Measurements from ENCODE around the gene MIA3.
"Not testable (repeated sequence)": the region's sequence is repeated elsewhere in the genome, so short reads cannot be mapped to it uniquely, and the experiment has no call there.

Gene MIA3

DNA sequence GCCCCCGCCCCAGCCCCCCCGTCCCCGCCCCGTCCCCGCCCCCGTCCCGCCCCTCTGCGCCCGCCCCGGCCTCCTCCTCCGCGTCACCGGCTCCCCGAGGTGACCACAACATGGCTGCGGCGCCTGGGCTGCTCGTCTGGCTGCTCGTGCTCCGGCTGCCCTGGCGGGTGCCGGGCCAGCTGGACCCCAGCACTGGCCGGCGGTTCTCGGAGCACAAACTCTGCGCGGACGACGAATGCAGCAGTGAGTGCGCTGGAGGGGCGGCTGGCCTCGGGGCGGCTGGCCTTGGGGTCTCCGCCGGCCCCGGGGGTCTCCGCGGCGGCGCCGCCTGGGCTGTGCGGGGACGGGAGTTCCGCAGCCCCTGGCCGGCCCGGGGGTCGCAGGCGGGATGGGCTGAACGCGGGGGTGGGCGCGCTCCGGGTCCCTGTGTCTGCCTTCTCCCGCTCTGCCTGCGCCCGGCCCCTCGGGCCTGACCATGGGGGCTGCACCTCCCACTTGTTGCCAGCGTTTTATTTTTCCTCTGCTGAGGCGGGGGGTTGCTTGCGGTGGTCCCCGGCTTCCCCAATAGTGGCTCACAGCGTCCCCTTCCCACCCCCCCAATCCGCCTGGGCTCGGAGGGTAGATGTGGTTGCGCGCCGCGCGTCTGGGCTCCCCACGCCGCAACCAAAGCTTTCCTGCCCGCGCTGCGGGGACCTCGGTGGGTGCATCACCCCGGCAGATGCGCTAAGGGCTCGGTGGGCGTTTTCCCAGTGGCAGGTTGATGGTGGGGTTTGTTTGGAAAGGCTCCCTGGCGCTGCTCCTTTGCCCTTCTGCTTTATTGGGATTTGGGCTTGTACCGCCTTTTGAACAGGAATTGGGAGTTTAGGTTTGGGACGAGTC lies at the start of gene MIA3:
Gene MIA3, plus strand, starts transcription at position 97 of the 879 bp plus-strand sequence. Its CDS starts 14 bp downstream, at position 111.
- DNase-seq (ENCODE audit: low spot score), result peak; percentile 78

- DNase-seq (ENCODE audit: low spot score), result no peak
These were observed 47.1 kb upstream of the MIA3 start for GRCh38 chr1:222570837-222571236.

- no peak for DNase-seq (ENCODE audit: low spot score)
These were observed 38.6 kb upstream of the MIA3 start for GRCh38 chr1:222579316-222579715.

DNA sequence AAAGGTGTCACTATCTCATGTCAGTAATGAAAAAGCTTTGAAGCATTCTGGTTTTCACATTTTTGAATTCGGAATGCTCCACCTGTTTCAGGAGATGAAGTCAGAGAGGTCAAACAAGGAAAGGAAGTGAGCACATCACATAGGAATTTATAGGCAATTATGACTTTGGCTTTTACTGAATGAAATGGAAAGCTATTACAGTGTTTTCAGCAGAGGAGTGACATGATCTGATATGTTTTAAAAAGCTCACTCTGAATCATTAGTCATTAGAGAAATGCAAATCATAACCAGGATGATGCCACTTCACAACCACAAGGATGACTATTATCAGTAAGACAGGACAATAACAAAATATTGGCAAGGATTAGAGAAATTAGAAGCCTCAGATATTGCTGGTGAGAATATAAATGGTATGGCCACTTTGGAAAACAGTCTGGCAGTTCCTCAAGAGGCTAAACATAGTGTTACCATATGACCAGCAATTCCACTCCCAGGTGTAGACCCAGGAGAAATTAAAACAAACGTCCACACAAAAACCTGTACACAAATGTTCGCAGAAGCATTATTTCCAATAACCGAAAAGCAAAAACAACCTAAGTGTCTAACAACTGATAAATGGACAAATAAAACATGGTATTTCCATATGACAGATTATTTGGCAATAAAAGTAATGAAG lies 35.7 kb upstream of the MIA3 start:
- no peak for DNase-seq (ENCODE audit: low spot score)

- no peak for DNase-seq (ENCODE audit: low spot score)
These were observed 34.8 kb upstream of the MIA3 start for GRCh38 chr1:222583079-222583478.

- DNase-seq (ENCODE audit: low spot score), result no peak
These were observed 31.1 kb upstream of the MIA3 start for GRCh38 chr1:222586842-222587241.

DNA sequence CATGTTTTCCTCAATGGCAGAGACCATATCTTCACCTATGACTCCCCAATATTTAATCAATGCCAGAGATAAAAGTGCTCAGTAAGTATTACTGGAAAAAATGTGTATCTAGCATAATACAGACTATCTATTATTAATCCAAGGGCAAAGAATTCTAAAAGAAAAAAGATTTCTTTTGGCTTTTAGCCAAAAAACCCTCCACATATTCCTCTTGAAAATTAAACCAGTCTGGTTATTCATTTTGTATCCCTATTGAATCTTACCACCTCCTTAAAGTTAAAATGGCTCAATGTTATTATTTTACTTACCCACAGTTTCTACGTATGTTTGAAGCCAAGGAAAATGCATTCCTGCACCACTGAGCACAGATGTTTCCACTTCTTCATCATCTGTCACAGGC lies 29.8 kb upstream of the MIA3 start:
- DNase-seq (ENCODE audit: low spot score), result no peak

DNA sequence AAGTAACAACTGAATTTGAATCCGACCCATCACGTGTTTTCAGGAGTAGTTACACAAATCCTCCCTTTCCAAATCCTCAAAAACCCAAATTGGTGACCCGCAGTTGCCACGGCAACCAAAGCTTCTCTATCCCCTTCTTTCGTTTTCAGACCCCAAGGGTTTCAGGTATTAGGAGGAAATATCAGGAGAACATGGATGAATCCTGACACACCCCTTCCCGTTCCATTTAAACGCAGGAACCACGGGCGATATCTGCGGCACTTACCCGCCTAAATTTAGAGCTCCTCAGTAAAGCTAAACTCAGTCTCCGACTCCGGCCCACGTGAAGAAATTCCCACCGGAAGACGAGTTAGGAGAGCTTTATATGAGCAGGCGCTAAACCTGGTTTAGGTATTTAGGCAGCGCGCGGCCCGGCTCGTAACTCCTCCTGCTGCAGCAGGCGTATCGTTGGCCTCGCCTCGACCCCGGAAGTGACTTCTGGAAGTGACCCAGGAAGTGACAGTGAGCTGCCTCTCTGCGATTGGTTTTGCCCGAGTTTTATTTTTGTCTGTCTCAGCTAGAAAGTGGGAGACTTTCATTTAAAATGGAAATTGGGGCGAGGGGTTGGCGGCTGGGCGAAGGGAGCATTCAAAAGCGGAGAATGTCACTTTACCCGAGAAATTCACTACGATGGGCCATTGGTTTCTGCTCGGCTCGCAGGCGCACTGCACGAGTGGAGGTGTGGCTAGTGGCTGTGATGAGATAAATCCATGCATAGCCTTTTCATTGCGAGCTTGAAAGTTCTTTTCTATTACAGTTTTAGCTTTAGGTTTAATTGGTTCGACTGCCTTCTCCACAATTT lies 28.2 kb upstream of the MIA3 start, which contains the start of gene TAF1A:
Gene TAF1A, minus strand, starts transcription at position 472 of the 841 bp plus-strand sequence.
- peak; percentile 60 for DNase-seq (ENCODE audit: low spot score)

GRCh38 chr1:222592171-222592570 lies 25.7 kb upstream of the MIA3 start:
- DNase-seq (ENCODE audit: low spot score), result no peak

DNA sequence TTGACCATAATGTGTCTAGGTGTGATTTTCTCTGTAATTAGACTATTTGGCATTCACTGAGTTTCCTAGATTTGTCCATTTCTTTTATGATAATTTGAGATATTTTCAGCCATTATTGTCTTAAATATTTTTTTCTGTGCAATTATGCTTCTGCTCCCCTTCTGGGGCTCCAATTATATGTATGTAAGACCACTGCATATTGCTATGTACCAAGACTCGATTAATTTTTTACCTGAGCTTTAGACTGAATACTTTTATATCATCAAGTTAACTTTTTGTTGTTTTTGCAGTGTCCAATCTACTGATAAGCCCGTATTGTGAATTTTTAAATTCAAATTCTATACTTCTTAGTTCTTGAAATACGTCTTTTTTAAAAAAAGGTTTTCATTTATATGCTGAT lies 23.1 kb upstream of the MIA3 start:
- no peak for DNase-seq (ENCODE audit: low spot score)

GRCh38 chr1:222596696-222597095 lies 21.2 kb upstream of the MIA3 start:
- no peak for DNase-seq (ENCODE audit: low spot score)

GRCh38 chr1:222600281-222600680 lies 17.6 kb upstream of the MIA3 start:
- no peak for DNase-seq (ENCODE audit: low spot score)

DNA sequence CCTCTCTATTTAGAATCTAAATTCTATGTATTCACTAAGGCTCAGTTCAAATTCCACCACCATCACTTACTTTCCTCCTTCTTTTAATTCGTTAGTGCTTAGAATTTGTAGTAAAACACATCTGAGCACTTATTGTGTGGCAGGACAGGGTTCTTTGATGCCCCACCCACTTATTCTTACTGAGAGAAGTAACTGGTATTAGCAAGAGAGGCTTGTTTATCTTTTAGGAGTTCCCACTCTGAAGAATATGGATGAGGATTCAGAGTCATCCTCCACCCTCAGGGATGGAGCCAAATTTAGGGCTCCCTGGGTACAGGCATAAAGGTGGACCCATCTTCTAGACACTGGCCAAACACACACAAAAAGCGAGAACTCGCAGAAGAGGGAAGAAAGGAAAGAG lies 16.6 kb upstream of the MIA3 start:
- DNase-seq (ENCODE audit: low spot score), result no peak

- DNase-seq (ENCODE audit: low spot score), result no peak
These were observed 11.1 kb upstream of the MIA3 start for GRCh38 chr1:222606757-222607156.

GRCh38 chr1:222609111-222609510 lies 8.8 kb upstream of the MIA3 start:
- DNase-seq (ENCODE audit: low spot score), result not testable (repeated sequence)

DNA sequence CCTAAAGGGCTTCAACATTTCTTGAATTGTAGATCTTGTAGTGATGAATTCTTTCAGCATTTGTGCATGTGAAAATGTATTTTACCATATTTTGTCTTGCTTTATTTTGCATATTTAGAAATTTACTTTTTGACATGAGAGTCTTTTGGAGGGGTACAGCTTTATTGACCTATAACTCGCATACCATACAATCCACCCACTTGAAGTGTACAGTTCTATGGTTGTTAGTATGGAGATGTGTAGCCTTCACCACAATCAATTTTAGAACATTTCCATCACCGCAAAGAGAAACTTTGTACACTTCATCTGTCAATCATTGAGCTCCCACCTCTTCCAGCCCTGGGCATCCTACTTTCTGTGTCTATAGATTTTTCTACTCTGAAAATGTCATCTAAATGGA lies 7.2 kb upstream of the MIA3 start:
- no peak for DNase-seq (ENCODE audit: low spot score)

GRCh38 chr1:222613627-222614026 lies 4.3 kb upstream of the MIA3 start:
- no peak for DNase-seq (ENCODE audit: low spot score)

- DNase-seq (ENCODE audit: low spot score), result peak; percentile 15
These were observed 1.4 kb upstream of the MIA3 start for GRCh38 chr1:222616525-222616924.

GRCh38 chr1:222617367-222617951 lies 438 bp upstream of the MIA3 start:
- peak; percentile 69 for DNase-seq (ENCODE audit: low spot score)

GRCh38 chr1:222618880-222619596 lies 1.1 kb downstream of the MIA3 start:
- peak; percentile 35 for DNase-seq (ENCODE audit: low spot score)

GRCh38 chr1:222620566-222620965 lies 2.7 kb downstream of the MIA3 start:
- no peak for DNase-seq (ENCODE audit: low spot score)
